ENCODE data around the gene MFSD6. TPM values are rescaled to one million over a fixed set of nuclear protein-coding genes. Genes with fewer than 3 reads are reported as not detected.

The MFSD6 gene
- total RNA-seq, 1 donor from 2014 or later: 26.2 TPM

- no peak for DNase-seq
Measured at GRCh38 chr2:190440113-190440512, 32.0 kb downstream of the MFSD6 start.

GRCh38 chr2:190441564-190441963 is 33.4 kb downstream of the MFSD6 start:
- DNase-seq: no peak

- no peak for DNase-seq
Measured at GRCh38 chr2:190443055-190443454, 34.9 kb downstream of the MFSD6 start.

- no peak for DNase-seq
Measured at GRCh38 chr2:190443778-190444481, 35.8 kb downstream of the MFSD6 start.

GRCh38 chr2:190444976-190445375 is 36.8 kb downstream of the MFSD6 start:
- DNase-seq: no peak

GRCh38 chr2:190446193-190446592 is 38.0 kb downstream of the MFSD6 start:
- no peak for DNase-seq

GRCh38 chr2:190446750-190447516 is 38.8 kb downstream of the MFSD6 start:
- no peak for DNase-seq

GRCh38 chr2:190447766-190448165 is 39.6 kb downstream of the MFSD6 start:
- DNase-seq: no peak

GRCh38 chr2:190449925-190450324 is 41.8 kb downstream of the MFSD6 start:
- DNase-seq: no peak

- no peak for DNase-seq
Measured at GRCh38 chr2:190450363-190450762, 42.2 kb downstream of the MFSD6 start.

GRCh38 chr2:190451561-190452176 is 43.5 kb downstream of the MFSD6 start:
- no peak for DNase-seq

GRCh38 chr2:190452433-190452832 is 44.3 kb downstream of the MFSD6 start:
- DNase-seq: no peak

- no peak for DNase-seq
Measured at GRCh38 chr2:190454795-190455194, 46.6 kb downstream of the MFSD6 start.

- DNase-seq: no peak
Measured at GRCh38 chr2:190455358-190456095, 47.4 kb downstream of the MFSD6 start.

GRCh38 chr2:190456833-190457232 is 48.7 kb downstream of the MFSD6 start:
- DNase-seq: no peak

GRCh38 chr2:190457256-190457655 is 49.1 kb downstream of the MFSD6 start:
- no peak for DNase-seq

- no peak for DNase-seq
Measured at GRCh38 chr2:190458352-190459107, 50.4 kb downstream of the MFSD6 start.

GRCh38 chr2:190459881-190460280 is 51.7 kb downstream of the MFSD6 start:
- no peak for DNase-seq

GRCh38 chr2:190460487-190460886 is 52.3 kb downstream of the MFSD6 start:
- DNase-seq: no peak

- no peak for DNase-seq
Measured at GRCh38 chr2:190462181-190462580, 54.0 kb downstream of the MFSD6 start.

GRCh38 chr2:190462611-190463010 is 54.5 kb downstream of the MFSD6 start:
- no peak for DNase-seq

- DNase-seq: no peak
Measured at GRCh38 chr2:190465060-190465459, 56.9 kb downstream of the MFSD6 start.
